HepG2 (cell line): ENCODE results near the gene FBF1. TPM values are rescaled to one million over a fixed set of nuclear protein-coding genes. Genes with fewer than 3 reads are reported as not detected.
A peak's percentile ranks its signal among the peaks of the same experiment; 100 is the strongest.

ENCODE experiments used
- ARNT ChIP-seq: fragments of 450-650 bp; IDR thresholded peaks from 2 replicates; pipeline ENCODE4 v1.6.1; 2017
- BHLHE40 ChIP-seq: IDR thresholded peaks from 2 replicates; pipeline ENCODE4 v1.6.1; 2011; ENCODE audit warnings: low read length, improper control_type of control experiment
- CREB1 ChIP-seq, 2 experiments: fragments of 450-650 bp in 1 of 2; IDR thresholded peaks; 2 replicates each; pipeline ENCODE4 v1.6.1; 2016 to 2017; ENCODE audit warnings: control low read depth in 1 of 2, mild to moderate bottlenecking in 1 of 2, missing compliant biosample characterization in 1 of 2, missing genetic modification characterization in 1 of 2
- FOSL1 ChIP-seq: sonication (generic); formaldehyde crosslinking; IDR thresholded peaks from 2 replicates; pipeline ENCODE4 v1.9.0; 2021; ENCODE audit warnings: missing genetic modification reagents, borderline replicate concordance
- JUN ChIP-seq: sonication (generic); formaldehyde crosslinking; IDR thresholded peaks from 2 replicates; pipeline ENCODE4 v1.4.0; 2020; ENCODE audit warnings: mild to moderate bottlenecking, missing genetic modification reagents
- KDM1A ChIP-seq: IDR thresholded peaks from 2 replicates; pipeline ENCODE4 v1.6.1; 2016; ENCODE audit warnings: missing compliant biosample characterization
- MAFG ChIP-seq: sonication (generic); formaldehyde crosslinking; IDR thresholded peaks from 2 replicates; pipeline ENCODE4 v1.5.1; 2020; ENCODE audit warnings: mild to moderate bottlenecking, missing genetic modification reagents
- MTF2 ChIP-seq: sonication (generic); formaldehyde crosslinking; IDR thresholded peaks from 2 replicates; pipeline ENCODE4 v1.5.0; 2020; ENCODE audit warnings: missing genetic modification reagents, borderline replicate concordance
- NKX3-1 ChIP-seq: sonication (generic); formaldehyde crosslinking; IDR thresholded peaks from 2 replicates; pipeline ENCODE4 v1.5.0; 2020; ENCODE audit warnings: missing genetic modification reagents
- NR2F1 ChIP-seq, 2 experiments: fragments of 450-650 bp in 1 of 2; formaldehyde crosslinking in 1 of 2; IDR thresholded peaks; 2 replicates each; pipeline versions ENCODE4 v1.5.0 to v1.6.1; 2016 to 2020; ENCODE audit warnings: mild to moderate bottlenecking in 1 of 2, missing compliant biosample characterization in 1 of 2, missing genetic modification reagents in 1 of 2, moderate library complexity in 1 of 2
- ONECUT2 ChIP-seq: sonication (generic); formaldehyde crosslinking; IDR thresholded peaks from 2 replicates; pipeline ENCODE4 v1.4.0; 2020; ENCODE audit warnings: missing genetic modification reagents
- RARG ChIP-seq: sonication (generic); formaldehyde crosslinking; IDR thresholded peaks from 2 replicates; pipeline ENCODE4 v1.4.0; 2020; ENCODE audit warnings: low read depth, mild to moderate bottlenecking, missing genetic modification reagents
- SIX4 ChIP-seq: sonication (generic); formaldehyde crosslinking; IDR thresholded peaks from 2 replicates; pipeline ENCODE4 v1.4.0; 2020; ENCODE audit warnings: missing genetic modification reagents
- STAG1 ChIP-seq: sonication (generic); formaldehyde crosslinking; IDR thresholded peaks from 2 replicates; pipeline ENCODE4 v1.4.0; 2020; ENCODE audit warnings: missing genetic modification reagents
- ZBTB7A ChIP-seq: sonication (generic); formaldehyde crosslinking; IDR thresholded peaks from 2 replicates; pipeline ENCODE4 v1.8.0; 2022; ENCODE audit warnings: mild to moderate bottlenecking, missing genetic modification reagents
- ZBTB8A ChIP-seq: sonication (generic); formaldehyde crosslinking; IDR thresholded peaks from 2 replicates; pipeline ENCODE4 v1.4.0; 2020; ENCODE audit warnings: mild to moderate bottlenecking, low read depth, missing genetic modification reagents, borderline replicate concordance
- ZFP36L2 ChIP-seq: sonication (generic); formaldehyde crosslinking; IDR thresholded peaks from 2 replicates; pipeline ENCODE4 v1.4.0; 2020; ENCODE audit warnings: missing genetic modification reagents
- ZNF616 ChIP-seq: sonication (generic); formaldehyde crosslinking; IDR thresholded peaks from 2 replicates; pipeline ENCODE4 v1.5.0; 2020; ENCODE audit warnings: low read depth, mild to moderate bottlenecking, missing genetic modification reagents
- ZSCAN22 ChIP-seq: sonication (generic); formaldehyde crosslinking; IDR thresholded peaks from 2 replicates; pipeline ENCODE4 v1.4.0; 2020; ENCODE audit warnings: mild to moderate bottlenecking, missing genetic modification reagents
- polyA plus RNA-seq, 8 experiments: library from polyadenylated mRNA; depleted of rRNA in 3 of 8; stranded (reverse) in 7 of 8; unstranded in 1 of 8; fragments of >200 nt; fragmentation: Illumina TruSeq in 4 of 8; extraction: Trizol in 4 of 8; gene quantifications; 2 replicates each; pipeline versions ENCODE4 v1.2.1 to v1.2.3, GENCODE V29; 2011 to 2016; ENCODE audit warnings: low read depth in 4 of 8, missing spikeins in 1 of 8, mixed read lengths in 1 of 8; ENCODE audit not compliant: insufficient read depth in 1 of 8
- total RNA-seq, 5 experiments: library from RNA; depleted of rRNA; stranded (reverse); fragments of >200 nt; fragmentation: Illumina TruSeq; extraction: Trizol; gene quantifications; 2 replicates each; pipeline ENCODE4 v1.2.3, GENCODE V29; 2016; ENCODE audit warnings: low read depth in 1 of 5
- TF ChIP-seq, protein P1 (sequence below): IDR thresholded peaks from 2 replicates; pipeline ENCODE4 v1.6.1; 2012; ENCODE audit warnings: low read depth, low read length, improper control_type of control experiment
- TF ChIP-seq, protein P2 (sequence below): IDR thresholded peaks from 2 replicates; pipeline ENCODE4 v1.6.1; 2016; ENCODE audit warnings: mild to moderate bottlenecking
- TF ChIP-seq, protein P3 (sequence below): IDR thresholded peaks from 2 replicates; pipeline ENCODE4 v1.6.1; 2016
- TF ChIP-seq, protein P4 (sequence below): sonication (generic); formaldehyde crosslinking; IDR thresholded peaks from 2 replicates; pipeline ENCODE4 v1.4.0; 2020; ENCODE audit warnings: mild to moderate bottlenecking, missing genetic modification reagents
- TF ChIP-seq, protein P5 (sequence below): sonication (generic); formaldehyde crosslinking; IDR thresholded peaks from 2 replicates; pipeline ENCODE4 v1.9.0; 2021; ENCODE audit warnings: missing genetic modification reagents, borderline replicate concordance

Gene FBF1
- total and polyA plus RNA-seq, 2 of the 13 experiments (the other 11 are each of a cell fraction or from before 2014, with no cell fraction given) = 2.4 to 8.1 TPM

DNA sequence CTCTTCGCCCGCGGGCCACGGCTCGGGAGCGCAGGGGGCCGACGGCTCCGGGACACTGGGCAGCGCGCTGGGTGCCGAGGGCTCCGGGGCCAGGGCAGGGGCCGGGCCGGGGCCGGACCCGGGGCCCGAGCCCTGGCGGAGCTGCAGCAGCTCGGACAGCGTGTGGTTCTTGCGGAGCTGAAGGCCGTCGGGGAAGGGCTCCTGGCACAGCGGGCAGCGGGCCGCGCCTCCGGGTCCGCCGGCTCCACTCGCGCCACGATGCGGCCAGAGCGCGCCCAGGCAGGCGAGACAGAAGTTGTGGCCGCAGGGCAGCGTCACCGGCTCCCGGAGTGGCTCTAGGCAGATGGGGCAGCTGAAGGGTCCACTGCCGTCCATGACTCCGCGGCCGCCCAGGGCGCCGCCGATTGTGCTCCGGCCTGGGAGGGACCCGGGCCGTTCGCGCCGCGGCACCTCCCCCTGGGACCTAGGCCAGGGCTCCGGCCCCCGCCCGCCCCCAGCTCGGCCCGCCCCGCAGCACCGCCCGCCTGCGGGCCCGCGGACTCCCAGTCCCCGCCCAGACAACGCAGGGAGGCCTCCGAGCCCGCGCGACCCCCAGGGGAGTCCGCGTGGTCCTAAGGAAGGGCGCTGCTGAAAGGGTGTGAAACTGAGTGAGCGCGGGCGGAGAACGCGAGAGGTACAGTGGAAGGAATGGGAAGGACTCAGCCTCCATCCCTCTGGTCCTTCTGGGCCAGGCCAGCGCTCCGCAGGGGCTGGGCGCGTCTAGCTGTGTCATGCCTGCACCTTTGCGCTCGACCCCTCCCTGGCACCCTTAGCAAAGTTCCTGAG is 62.5 kb downstream of the FBF1 start, which contains the start of gene TRIM47 (continued):
- TF ChIP-seq, protein P1, sequence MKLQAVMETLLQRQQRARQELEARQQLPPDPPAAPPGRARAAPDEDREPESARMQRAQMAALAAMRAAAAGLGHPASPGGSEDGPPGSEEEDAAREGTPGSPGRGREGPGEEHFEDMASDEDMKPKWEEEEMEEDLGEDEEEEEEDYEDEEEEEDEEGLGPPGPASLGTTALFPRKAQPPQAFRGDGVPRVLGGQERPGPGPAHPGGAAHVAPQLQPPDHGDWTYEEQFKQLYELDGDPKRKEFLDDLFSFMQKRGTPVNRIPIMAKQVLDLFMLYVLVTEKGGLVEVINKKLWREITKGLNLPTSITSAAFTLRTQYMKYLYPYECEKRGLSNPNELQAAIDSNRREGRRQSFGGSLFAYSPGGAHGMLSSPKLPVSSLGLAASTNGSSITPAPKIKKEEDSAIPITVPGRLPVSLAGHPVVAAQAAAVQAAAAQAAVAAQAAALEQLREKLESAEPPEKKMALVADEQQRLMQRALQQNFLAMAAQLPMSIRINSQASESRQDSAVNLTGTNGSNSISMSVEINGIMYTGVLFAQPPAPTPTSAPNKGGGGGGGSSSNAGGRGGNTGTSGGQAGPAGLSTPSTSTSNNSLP = no peak
- TF ChIP-seq, protein P2, sequence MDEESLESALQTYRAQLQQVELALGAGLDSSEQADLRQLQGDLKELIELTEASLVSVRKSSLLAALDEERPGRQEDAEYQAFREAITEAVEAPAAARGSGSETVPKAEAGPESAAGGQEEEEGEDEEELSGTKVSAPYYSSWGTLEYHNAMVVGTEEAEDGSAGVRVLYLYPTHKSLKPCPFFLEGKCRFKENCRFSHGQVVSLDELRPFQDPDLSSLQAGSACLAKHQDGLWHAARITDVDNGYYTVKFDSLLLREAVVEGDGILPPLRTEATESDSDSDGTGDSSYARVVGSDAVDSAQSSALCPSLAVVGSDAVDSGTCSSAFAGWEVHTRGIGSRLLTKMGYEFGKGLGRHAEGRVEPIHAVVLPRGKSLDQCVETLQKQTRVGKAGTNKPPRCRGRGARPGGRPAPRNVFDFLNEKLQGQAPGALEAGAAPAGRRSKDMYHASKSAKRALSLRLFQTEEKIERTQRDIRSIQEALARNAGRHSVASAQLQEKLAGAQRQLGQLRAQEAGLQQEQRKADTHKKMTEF (CRISPR knock-in tag) = peak; percentile 69; the same call in 1 of the 2 replicates
- TF ChIP-seq, protein P3, sequence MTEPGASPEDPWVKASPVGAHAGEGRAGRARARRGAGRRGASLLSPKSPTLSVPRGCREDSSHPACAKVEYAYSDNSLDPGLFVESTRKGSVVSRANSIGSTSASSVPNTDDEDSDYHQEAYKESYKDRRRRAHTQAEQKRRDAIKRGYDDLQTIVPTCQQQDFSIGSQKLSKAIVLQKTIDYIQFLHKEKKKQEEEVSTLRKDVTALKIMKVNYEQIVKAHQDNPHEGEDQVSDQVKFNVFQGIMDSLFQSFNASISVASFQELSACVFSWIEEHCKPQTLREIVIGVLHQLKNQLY (CRISPR knock-in tag) = 0 out of 2 replicates have a peak, but pooled peaks have one; percentile 28
- TF ChIP-seq ONECUT2 (CRISPR knock-in tag) (no peak), SIX4 (peak; percentile 32; the same call in 1 of the 2 replicates), RARG (CRISPR knock-in tag) (peak; percentile 33; the same call in 1 of the 2 replicates), ZNF616 (no peak), ZBTB7A (CRISPR knock-in tag) (peak; percentile 96), MAFG (CRISPR knock-in tag) (no peak), FOSL1 (CRISPR knock-in tag) (peak; percentile 39; the same call in 1 of the 2 replicates), ZFP36L2 (no peak), ZSCAN22 (CRISPR knock-in tag) (peak; percentile 59; the same call in 1 of the 2 replicates), NR2F1 (CRISPR knock-in tag; IDR thresholded peaks at IDR 0.05) (no peak), BHLHE40 (no peak), MTF2 (CRISPR knock-in tag) (no peak), NKX3-1 (CRISPR knock-in tag) (no peak), ARNT (no peak), STAG1 (CRISPR knock-in tag) (no peak), KDM1A (CRISPR knock-in tag) (peak; percentile 45; the same call in 1 of the 2 replicates), CREB1 (IDR thresholded peaks at IDR 0.05) (no peak), CREB1 (CRISPR knock-in tag; IDR thresholded peaks at IDR 0.05) (no peak), JUN (CRISPR knock-in tag) (peak; percentile 68; the same call in 1 of the 2 replicates), ZBTB8A (CRISPR knock-in tag) (0 out of 2 replicates have a peak, but pooled peaks have one; percentile 14)
- TF ChIP-seq, protein P4, sequence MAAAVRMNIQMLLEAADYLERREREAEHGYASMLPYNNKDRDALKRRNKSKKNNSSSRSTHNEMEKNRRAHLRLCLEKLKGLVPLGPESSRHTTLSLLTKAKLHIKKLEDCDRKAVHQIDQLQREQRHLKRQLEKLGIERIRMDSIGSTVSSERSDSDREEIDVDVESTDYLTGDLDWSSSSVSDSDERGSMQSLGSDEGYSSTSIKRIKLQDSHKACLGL (CRISPR knock-in tag) = peak; percentile 14; the same call in 1 of the 2 replicates
- TF ChIP-seq, protein P5, sequence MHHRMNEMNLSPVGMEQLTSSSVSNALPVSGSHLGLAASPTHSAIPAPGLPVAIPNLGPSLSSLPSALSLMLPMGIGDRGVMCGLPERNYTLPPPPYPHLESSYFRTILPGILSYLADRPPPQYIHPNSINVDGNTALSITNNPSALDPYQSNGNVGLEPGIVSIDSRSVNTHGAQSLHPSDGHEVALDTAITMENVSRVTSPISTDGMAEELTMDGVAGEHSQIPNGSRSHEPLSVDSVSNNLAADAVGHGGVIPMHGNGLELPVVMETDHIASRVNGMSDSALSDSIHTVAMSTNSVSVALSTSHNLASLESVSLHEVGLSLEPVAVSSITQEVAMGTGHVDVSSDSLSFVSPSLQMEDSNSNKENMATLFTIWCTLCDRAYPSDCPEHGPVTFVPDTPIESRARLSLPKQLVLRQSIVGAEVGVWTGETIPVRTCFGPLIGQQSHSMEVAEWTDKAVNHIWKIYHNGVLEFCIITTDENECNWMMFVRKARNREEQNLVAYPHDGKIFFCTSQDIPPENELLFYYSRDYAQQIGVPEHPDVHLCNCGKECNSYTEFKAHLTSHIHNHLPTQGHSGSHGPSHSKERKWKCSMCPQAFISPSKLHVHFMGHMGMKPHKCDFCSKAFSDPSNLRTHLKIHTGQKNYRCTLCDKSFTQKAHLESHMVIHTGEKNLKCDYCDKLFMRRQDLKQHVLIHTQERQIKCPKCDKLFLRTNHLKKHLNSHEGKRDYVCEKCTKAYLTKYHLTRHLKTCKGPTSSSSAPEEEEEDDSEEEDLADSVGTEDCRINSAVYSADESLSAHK (CRISPR knock-in tag) = 0 out of 2 replicates have a peak, but pooled peaks have one; percentile 7
